Activated T-helper 2 cell treated with anti-CD3 and anti-CD28 coated beads, Interferon-gamma antibody, Interleukin-2, Interleukin-4, amounts not matched to agents 10 μg/mL and 5 μg/mL and 100 μg/mL, durations not matched to agents 14 hours and 24 hours and 36 hours (primary cell): ENCODE data around the gene LGI4. TPM values are rescaled to one million over a fixed set of nuclear protein-coding genes. Genes with fewer than 3 reads are reported as not detected.
"Not testable (repeated sequence)": the region's sequence is repeated elsewhere in the genome, so short reads cannot be mapped to it uniquely, and the experiment has no call there.

Source experiments
- DNase-seq: peaks from one replicate; pipeline ENCODE4 v3.0.0; 2021; ENCODE audit warnings: low spot score
- H3K27ac Mint-ChIP-seq: one replicate; pipeline ENCODE4 v1.8.0; 2021; ENCODE audit warnings: mixed read lengths
- H3K27me3 Mint-ChIP-seq: one replicate; pipeline ENCODE4 v1.8.0; 2021; ENCODE audit warnings: low read depth, mixed read lengths
- H3K36me3 Mint-ChIP-seq: one replicate; pipeline ENCODE4 v1.8.0; 2021; ENCODE audit warnings: low read depth, mixed read lengths
- H3K4me1 Mint-ChIP-seq: one replicate; pipeline ENCODE4 v1.8.0; 2021; ENCODE audit warnings: low read depth, mixed read lengths
- H3K4me3 Mint-ChIP-seq: one replicate; pipeline ENCODE4 v1.8.0; 2021; ENCODE audit warnings: low read depth, mild to moderate bottlenecking, moderate library complexity, mixed read lengths
- H3K9me3 Mint-ChIP-seq: one replicate; pipeline ENCODE4 v1.8.0; 2021; ENCODE audit warnings: mixed read lengths
- intact Hi-C: fragments of 100-400 bp; cut with micrococcal nuclease; formaldehyde crosslinking; loops from one replicate; pipeline ENCODE4 v1.15.1; 2023
- total RNA-seq: library from RNA; stranded (reverse); gene quantifications from 2 replicates; pipeline ENCODE4 v1.2.3, GENCODE V29; 2022

Gene LGI4
- total RNA-seq, 1 donor from 2014 or later: 0.27 TPM

GRCh38 chr19:35114353-35115176 lies 20.3 kb downstream of the LGI4 start:
- Mint-ChIP-seq H3K27ac (no peak overlapping the region), H3K36me3 (no peaks in the 10 kb centered on the region), H3K9me3 (no peaks in the 10 kb centered on the region), H3K4me3 (no peak overlapping the region), H3K4me1 (peaks cover 4% of the 10 kb centered on the region), H3K27me3 (no peaks in the 10 kb centered on the region)
- peak; percentile 40 for DNase-seq
- intact Hi-C loops: loop anchor here (1.0 to 2.0 kb wide), 2 partner anchors 21 to 48 kb away; partner anchors contain the start of gene LGI4

GRCh38 chr19:35112995-35113688 lies 21.7 kb downstream of the LGI4 start:
- Mint-ChIP-seq H3K36me3 (no peaks in the 10 kb centered on the region), H3K4me1 (peaks cover 4% of the 10 kb centered on the region), H3K27me3 (peaks cover 3% of the 10 kb centered on the region), H3K9me3 (no peaks in the 10 kb centered on the region), H3K4me3 (no peak overlapping the region), H3K27ac (no peak overlapping the region)
- no peak for DNase-seq
- intact Hi-C loops: no loop called here

- no peaks in the 10 kb centered on the region for H3K36me3 Mint-ChIP-seq
- H3K27ac Mint-ChIP-seq: no peak overlapping the region
- peaks cover 13% of the 10 kb centered on the region for H3K4me1 Mint-ChIP-seq
- intact Hi-C loops: no loop called here
- peaks cover 3% of the 10 kb centered on the region for H3K27me3 Mint-ChIP-seq
- H3K4me3 Mint-ChIP-seq: no peak overlapping the region
- no peak for DNase-seq
- peaks cover 7% of the 10 kb centered on the region for H3K9me3 Mint-ChIP-seq
These were observed 23.9 kb downstream of the LGI4 start for GRCh38 chr19:35110974-35111373.

- H3K27ac Mint-ChIP-seq: no peak overlapping the region
- H3K4me1 Mint-ChIP-seq: peaks cover 11% of the 10 kb centered on the region
- H3K4me3 Mint-ChIP-seq: no peak overlapping the region
- intact Hi-C loops: no loop called here
- DNase-seq: no peak
- H3K36me3 Mint-ChIP-seq: no peaks in the 10 kb centered on the region
- peaks cover 7% of the 10 kb centered on the region for H3K9me3 Mint-ChIP-seq
- H3K27me3 Mint-ChIP-seq: peaks cover 3% of the 10 kb centered on the region
These were observed 25.3 kb downstream of the LGI4 start for GRCh38 chr19:35109395-35110112.

GRCh38 chr19:35108730-35109129 lies 26.1 kb downstream of the LGI4 start:
- Mint-ChIP-seq H3K9me3 (peaks cover 7% of the 10 kb centered on the region), H3K4me1 (peaks cover 10% of the 10 kb centered on the region), H3K36me3 (no peaks in the 10 kb centered on the region), H3K27me3 (peaks cover 3% of the 10 kb centered on the region), H3K27ac (no peak overlapping the region), H3K4me3 (no peak overlapping the region)
- intact Hi-C loops: no loop called here
- no peak for DNase-seq

GRCh38 chr19:35107545-35107944 lies 27.3 kb downstream of the LGI4 start:
- Mint-ChIP-seq H3K4me3 (no peak overlapping the region), H3K4me1 (peaks cover 10% of the 10 kb centered on the region), H3K27me3 (peaks cover 3% of the 10 kb centered on the region), H3K36me3 (no peaks in the 10 kb centered on the region), H3K9me3 (peaks cover 7% of the 10 kb centered on the region), H3K27ac (no peak overlapping the region)
- DNase-seq: no peak
- intact Hi-C loops: no loop called here

- H3K9me3 Mint-ChIP-seq: peaks cover 7% of the 10 kb centered on the region
- no peak overlapping the region for H3K27ac Mint-ChIP-seq
- no peak overlapping the region for H3K4me3 Mint-ChIP-seq
- H3K27me3 Mint-ChIP-seq: peaks cover 3% of the 10 kb centered on the region
- no peaks in the 10 kb centered on the region for H3K36me3 Mint-ChIP-seq
- intact Hi-C loops: no loop called here
- H3K4me1 Mint-ChIP-seq: peaks cover 10% of the 10 kb centered on the region
- no peak for DNase-seq
These were observed 27.8 kb downstream of the LGI4 start for GRCh38 chr19:35106898-35107541.

GRCh38 chr19:35106291-35106583 lies 28.6 kb downstream of the LGI4 start:
- Mint-ChIP-seq H3K27ac (peak overlapping the region; percentile 13), H3K4me1 (peaks cover 10% of the 10 kb centered on the region), H3K27me3 (peaks cover 3% of the 10 kb centered on the region), H3K36me3 (no peaks in the 10 kb centered on the region), H3K4me3 (no peak overlapping the region), H3K9me3 (peaks cover 7% of the 10 kb centered on the region)
- intact Hi-C loops: no loop called here
- no peak for DNase-seq

- DNase-seq: no peak
- H3K4me1 Mint-ChIP-seq: peaks cover 10% of the 10 kb centered on the region
- H3K36me3 Mint-ChIP-seq: no peaks in the 10 kb centered on the region
- peaks cover 7% of the 10 kb centered on the region for H3K9me3 Mint-ChIP-seq
- peak overlapping the region; percentile 13 for H3K27ac Mint-ChIP-seq
- peaks cover 3% of the 10 kb centered on the region for H3K27me3 Mint-ChIP-seq
- H3K4me3 Mint-ChIP-seq: no peak overlapping the region
- intact Hi-C loops: no loop called here
These were observed 29.2 kb downstream of the LGI4 start for GRCh38 chr19:35105411-35106290.

- Mint-ChIP-seq H3K4me3 (no peak overlapping the region), H3K27ac (no peak overlapping the region), H3K36me3 (no peaks in the 10 kb centered on the region), H3K27me3 (peaks cover 3% of the 10 kb centered on the region), H3K9me3 (peaks cover 7% of the 10 kb centered on the region), H3K4me1 (peaks cover 10% of the 10 kb centered on the region)
- no peak for DNase-seq
- intact Hi-C loops: no loop called here
These were observed 29.8 kb downstream of the LGI4 start for GRCh38 chr19:35105047-35105410.

GRCh38 chr19:35104361-35104760 lies 30.5 kb downstream of the LGI4 start:
- peaks cover 10% of the 10 kb centered on the region for H3K4me1 Mint-ChIP-seq
- H3K9me3 Mint-ChIP-seq: peaks cover 7% of the 10 kb centered on the region
- peaks cover 3% of the 10 kb centered on the region for H3K27me3 Mint-ChIP-seq
- intact Hi-C loops: no loop called here
- H3K27ac Mint-ChIP-seq: no peak overlapping the region
- H3K4me3 Mint-ChIP-seq: no peak overlapping the region
- H3K36me3 Mint-ChIP-seq: no peaks in the 10 kb centered on the region
- DNase-seq: no peak

GRCh38 chr19:35103614-35104013 lies 31.2 kb downstream of the LGI4 start:
- H3K9me3 Mint-ChIP-seq, intact Hi-C loops, H3K36me3 Mint-ChIP-seq, DNase-seq, H3K4me3 Mint-ChIP-seq, H3K27ac Mint-ChIP-seq, H3K27me3 Mint-ChIP-seq, H3K4me1 Mint-ChIP-seq: not testable (repeated sequence)
